Uterus (tissue), 4 donors: ENCODE measurements around the gene CARD11. TPM values are rescaled to one million over a fixed set of nuclear protein-coding genes. Genes with fewer than 3 reads are reported as not detected.

Source experiments
- DNase-seq, 2 donors: peaks; one replicate each; pipeline ENCODE4 v3.0.0-alpha.2; 2019 to 2020
- H3K27ac ChIP-seq, 2 donors: fragments of 200-600 bp; sonication (generic); 1 replicate in 1 of 2; 2 replicates in 1 of 2; pipeline ENCODE4 v1.5.1; 2016 to 2018
- H3K27me3 ChIP-seq, 2 donors: fragments of 200-600 bp; sonication (generic); one replicate each; pipeline ENCODE4 v1.5.1; 2018 to 2019; ENCODE audit warnings: control low read depth in 1 of 2
- H3K36me3 ChIP-seq, 2 donors: fragments of 200-600 bp; sonication (generic); one replicate each; pipeline ENCODE4 v1.5.1; 2019; ENCODE audit warnings: control low read depth in 1 of 2
- H3K4me1 ChIP-seq, 2 donors: fragments of 200-600 bp; sonication (generic); one replicate each; pipeline ENCODE4 v1.5.1; 2018 to 2019; ENCODE audit warnings: control low read depth in 1 of 2
- H3K4me3 ChIP-seq, 2 donors: fragments of 200-600 bp; sonication (generic); 1 replicate in 1 of 2; 2 replicates in 1 of 2; pipeline ENCODE4 v1.5.1; 2018 to 2019; ENCODE audit warnings: mild to moderate bottlenecking in 1 of 2
- H3K9me3 ChIP-seq, 2 donors: fragments of 200-600 bp; sonication (generic); one replicate each; pipeline ENCODE4 v1.5.1; 2019; ENCODE audit warnings: control low read depth in 1 of 2
- CTCF ChIP-seq, 4 experiments: fragments of 200-600 bp in 2 of 4; fragments of 450-650 bp in 2 of 4; sonication (generic) in 2 of 4; IDR thresholded peaks; one replicate each; pipeline ENCODE4 v1.5.1; 2016 to 2019; ENCODE audit warnings: antibody characterized with exemption in 4 of 4, mild to moderate bottlenecking in 2 of 4, moderate library complexity in 1 of 4
- POLR2A ChIP-seq, 2 donors: fragments of 450-650 bp; IDR thresholded peaks; one replicate each; pipeline ENCODE4 v1.6.1; 2016; ENCODE audit warnings: antibody characterized with exemption in 2 of 2, mild to moderate bottlenecking in 1 of 2, moderate library complexity in 1 of 2
- intact Hi-C: fragments of 100-400 bp; cut with DNase I; formaldehyde crosslinking; loops from one replicate; pipeline ENCODE4 v1.15.1; 2023; ENCODE audit warnings: low total_unique reads
- total RNA-seq, 4 donors: library from RNA; depleted of rRNA in 3 of 4; stranded (reverse); fragments of >200 nt in 3 of 4; gene quantifications; one replicate each; pipeline versions ENCODE4 v1.1.0 to v1.2.4, GENCODE V29; 2014 to 2023
- donor health status: DM: yes; HTN: yes; CAD: no.

CARD11 gene
- total RNA-seq, 4 donors from 2014 or later: 0.95 to 1.0 TPM; not detected in 2

GRCh38 chr7:2897023-2897422 is 146.6 kb downstream of the CARD11 start:
- intact Hi-C loops: no loop called here
- TF ChIP-seq POLR2A (IDR thresholded peaks at IDR 0.05) (no peak), CTCF (IDR thresholded peaks at IDR 0.05) (no peak)
- H3K9me3 ChIP-seq: no peaks in the 10 kb centered on the region
- H3K27ac ChIP-seq: no peak overlapping the region
- H3K4me1 ChIP-seq: no peaks in the 10 kb centered on the region
- H3K4me3 ChIP-seq: no peak overlapping the region
- H3K36me3 ChIP-seq: no peaks in the 10 kb centered on the region
- H3K27me3 ChIP-seq: no peaks in the 10 kb centered on the region
- no peak for DNase-seq

- no peak for TF ChIP-seq POLR2A (IDR thresholded peaks at IDR 0.05)
- no peak for TF ChIP-seq CTCF (IDR thresholded peaks at IDR 0.05)
- Histone ChIP-seq H3K27me3 (no peaks in the 10 kb centered on the region), H3K9me3 (no peaks in the 10 kb centered on the region), H3K4me3 (no peak overlapping the region), H3K4me1 (no peaks in the 10 kb centered on the region), H3K36me3 (no peaks in the 10 kb centered on the region), H3K27ac (no peak overlapping the region)
- no peak for DNase-seq
- intact Hi-C loops: no loop called here
These were observed 147.5 kb downstream of the CARD11 start for GRCh38 chr7:2896131-2896530.

GRCh38 chr7:2894118-2894940 is 149.3 kb downstream of the CARD11 start:
- no peak overlapping the region for H3K4me3 ChIP-seq
- intact Hi-C loops: no loop called here
- no peaks in the 10 kb centered on the region for H3K4me1 ChIP-seq
- no peak for DNase-seq
- no peaks in the 10 kb centered on the region for H3K36me3 ChIP-seq
- no peaks in the 10 kb centered on the region for H3K9me3 ChIP-seq
- no peak for TF ChIP-seq POLR2A (IDR thresholded peaks at IDR 0.05)
- no peak overlapping the region for H3K27ac ChIP-seq
- H3K27me3 ChIP-seq: no peaks in the 10 kb centered on the region

GRCh38 chr7:2893411-2893861 is 150.2 kb downstream of the CARD11 start:
- no peaks in the 10 kb centered on the region for H3K27me3 ChIP-seq

GRCh38 chr7:2892549-2892948 is 151.1 kb downstream of the CARD11 start:
- Histone ChIP-seq H3K9me3 (no peaks in the 10 kb centered on the region), H3K27me3 (no peaks in the 10 kb centered on the region), H3K27ac (no peak overlapping the region), H3K36me3 (no peaks in the 10 kb centered on the region), H3K4me3 (no peak overlapping the region), H3K4me1 (no peaks in the 10 kb centered on the region)
- DNase-seq: no peak
- intact Hi-C loops: no loop called here
- no peak for TF ChIP-seq POLR2A (IDR thresholded peaks at IDR 0.05)
- no peak for TF ChIP-seq CTCF (IDR thresholded peaks at IDR 0.05)

More at GRCh38 chr7:2893411-2893861, 150.2 kb downstream of the CARD11 start:
- TF ChIP-seq POLR2A (IDR thresholded peaks at IDR 0.05) (no peak), CTCF (IDR thresholded peaks at IDR 0.05) (no peak)
- Histone ChIP-seq H3K4me3 (no peak overlapping the region), H3K27ac (no peak overlapping the region), H3K36me3 (no peaks in the 10 kb centered on the region), H3K4me1 (no peaks in the 10 kb centered on the region), H3K9me3 (no peaks in the 10 kb centered on the region)
- intact Hi-C loops: no loop called here
- DNase-seq: no peak
